GM12878 (cell line): Measurements from ENCODE around the gene STX1A. TPM values are rescaled to one million over a fixed set of nuclear protein-coding genes. Genes with fewer than 3 reads are reported as not detected.

Experiments
- ATF7 ChIP-seq: fragments of 450-650 bp; IDR thresholded peaks from 2 replicates; pipeline ENCODE4 v1.6.1; 2016; ENCODE audit warnings: low read depth, mild to moderate bottlenecking
- BRCA1 ChIP-seq: IDR thresholded peaks from 2 replicates; pipeline ENCODE4 v1.6.1; 2011; ENCODE audit warnings: low read depth, low read length, improper control_type of control experiment
- DPF2 ChIP-seq: fragments of 450-650 bp; IDR thresholded peaks from 2 replicates; pipeline ENCODE4 v1.6.1; 2017; ENCODE audit warnings: mild to moderate bottlenecking
- IKZF2 ChIP-seq, 2 experiments: fragments of 450-650 bp; IDR thresholded peaks; 2 replicates each; pipeline ENCODE4 v1.6.1; 2017; ENCODE audit warnings: mild to moderate bottlenecking in 2 of 2, moderate library complexity in 2 of 2
- JUNB ChIP-seq: IDR thresholded peaks from 2 replicates; pipeline ENCODE4 v1.6.1; 2016; ENCODE audit warnings: antibody characterized with exemption, mild to moderate bottlenecking
- NFYB ChIP-seq: IDR thresholded peaks from 2 replicates; pipeline ENCODE4 v1.6.1; 2011; ENCODE audit warnings: low read depth, mild to moderate bottlenecking, low read length, improper control_type of control experiment, moderate library complexity; ENCODE audit not compliant: insufficient read depth
- POLR2AphosphoS2 ChIP-seq: IDR thresholded peaks from 2 replicates; pipeline ENCODE4 v1.6.1; 2011; ENCODE audit warnings: low read depth, mild to moderate bottlenecking, low read length, improper control_type of control experiment, moderate library complexity
- RAD21 ChIP-seq: IDR thresholded peaks from 2 replicates; pipeline ENCODE4 v1.6.1; 2011; ENCODE audit warnings: mild to moderate bottlenecking, low read depth, low read length, moderate library complexity; ENCODE audit not compliant: insufficient read depth
- SIX5 ChIP-seq: IDR thresholded peaks from 2 replicates; pipeline ENCODE4 v1.6.1; 2011; ENCODE audit warnings: mild to moderate bottlenecking, low read depth, low read length, moderate library complexity; ENCODE audit not compliant: severe bottlenecking
- SPI1 ChIP-seq: IDR thresholded peaks from 2 replicates; pipeline ENCODE4 v1.6.1; 2011; ENCODE audit warnings: low read depth, mild to moderate bottlenecking, low read length, moderate library complexity, borderline replicate concordance; ENCODE audit not compliant: insufficient read depth
- SUPT20H ChIP-seq: IDR thresholded peaks from 2 replicates; pipeline ENCODE4 v1.6.1; 2011; ENCODE audit warnings: low read depth, mild to moderate bottlenecking, low read length, moderate library complexity, borderline replicate concordance; ENCODE audit not compliant: control insufficient read depth
- polyA plus RNA-seq, 11 experiments: library from polyadenylated mRNA; depleted of rRNA in 4 of 11; unstranded in 6 of 11; stranded (reverse) in 5 of 11; fragments of >200 nt; fragmentation: Nextera tagmentation in 4 of 11; fragmentation: Illumina TruSeq in 1 of 11; extraction: Ambion mirVana in 4 of 11; extraction: Trizol in 1 of 11; gene quantifications; 1 replicate in 1 of 11; 2 replicates in 10 of 11; pipeline versions ENCODE4 v1.2.1 to v1.2.3, GENCODE V29; 2011 to 2016; ENCODE audit warnings: inconsistent platforms in 2 of 11, missing spikeins in 2 of 11, low read depth in 1 of 11
- total RNA-seq, 4 experiments: library from RNA; depleted of rRNA in 3 of 4; stranded (reverse); fragments of >200 nt in 3 of 4; fragmentation: Illumina TruSeq in 1 of 4; extraction: Trizol in 1 of 4; gene quantifications; 2 replicates each; pipeline versions ENCODE4 v1.2.1 to v1.2.3, GENCODE V29; 2013 to 2021
- TF ChIP-seq, protein P1 (sequence below): fragments of 150-350 bp; IDR thresholded peaks from 2 replicates; pipeline ENCODE4 v1.6.1; 2016; ENCODE audit warnings: low read depth, low read length
- TF ChIP-seq, protein P2 (sequence below): fragments of 450-650 bp; IDR thresholded peaks from 2 replicates; pipeline ENCODE4 v1.6.1; 2018; ENCODE audit warnings: mild to moderate bottlenecking, low read depth, moderate library complexity; ENCODE audit not compliant: partially characterized antibody
- TF ChIP-seq, protein P3 (sequence below): IDR thresholded peaks from 2 replicates; pipeline ENCODE4 v1.6.1; 2012; ENCODE audit warnings: low read depth, low read length, improper control_type of control experiment
- TF ChIP-seq, protein P4 (sequence below): IDR thresholded peaks from 2 replicates; pipeline ENCODE4 v1.6.1; 2011; ENCODE audit warnings: borderline replicate concordance, low read depth, mild to moderate bottlenecking, moderate library complexity, low read length; ENCODE audit not compliant: insufficient read depth, poor library complexity, severe bottlenecking
- TF ChIP-seq, protein P5 (sequence below): fragments of 450-650 bp; IDR thresholded peaks from 2 replicates; pipeline ENCODE4 v1.6.1; 2017; ENCODE audit warnings: borderline replicate concordance
- TF ChIP-seq, protein P6 (sequence below): fragments of 150-350 bp; IDR thresholded peaks from 2 replicates; pipeline ENCODE4 v1.6.1; 2014; ENCODE audit warnings: mild to moderate bottlenecking, low read depth, low read length

The STX1A gene
- total and polyA plus RNA-seq, 10 of the 15 experiments (the other 5 are each of a cell fraction or from before 2014, with no cell fraction given) = 0.15 to 5.3 (median 2.5) TPM

DNA sequence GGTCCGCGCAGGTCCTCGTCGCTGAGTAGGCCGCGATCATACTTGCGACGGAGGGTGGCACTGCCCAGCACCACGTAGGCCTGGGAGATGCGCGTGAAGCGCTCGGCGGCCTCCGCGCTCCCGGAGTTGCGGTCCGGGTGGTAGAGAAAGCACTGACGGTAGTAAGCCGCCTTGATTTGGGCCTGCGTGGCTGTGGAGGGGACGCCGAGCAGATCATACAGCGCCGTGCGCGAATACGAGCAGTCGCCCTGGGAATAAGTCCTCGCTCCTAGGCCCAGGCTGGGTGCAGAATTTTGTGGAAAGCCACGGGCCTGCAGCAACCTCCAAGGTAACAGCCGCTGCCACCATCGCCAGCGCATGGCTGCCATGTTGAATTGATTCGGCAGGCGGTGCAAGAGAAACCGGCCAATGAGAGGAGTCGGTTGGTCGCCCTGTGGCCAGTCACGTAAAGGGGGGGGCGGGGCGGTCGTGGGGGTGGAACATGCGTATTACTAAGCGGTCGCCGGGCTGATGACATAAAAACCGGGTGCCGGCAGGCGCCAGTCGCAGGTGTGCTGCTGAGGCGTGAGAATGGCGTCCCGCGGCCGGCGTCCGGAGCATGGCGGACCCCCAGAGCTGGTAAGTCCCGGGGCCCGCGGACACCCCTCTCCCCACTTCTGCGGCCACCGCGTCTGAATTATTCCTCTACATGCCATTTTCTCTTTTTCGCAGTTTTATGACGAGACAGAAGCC lies 36.2 kb downstream of the STX1A start, which contains the start of the genes BUD23 and DNAJC30 (continued):
- TF ChIP-seq, protein P1, sequence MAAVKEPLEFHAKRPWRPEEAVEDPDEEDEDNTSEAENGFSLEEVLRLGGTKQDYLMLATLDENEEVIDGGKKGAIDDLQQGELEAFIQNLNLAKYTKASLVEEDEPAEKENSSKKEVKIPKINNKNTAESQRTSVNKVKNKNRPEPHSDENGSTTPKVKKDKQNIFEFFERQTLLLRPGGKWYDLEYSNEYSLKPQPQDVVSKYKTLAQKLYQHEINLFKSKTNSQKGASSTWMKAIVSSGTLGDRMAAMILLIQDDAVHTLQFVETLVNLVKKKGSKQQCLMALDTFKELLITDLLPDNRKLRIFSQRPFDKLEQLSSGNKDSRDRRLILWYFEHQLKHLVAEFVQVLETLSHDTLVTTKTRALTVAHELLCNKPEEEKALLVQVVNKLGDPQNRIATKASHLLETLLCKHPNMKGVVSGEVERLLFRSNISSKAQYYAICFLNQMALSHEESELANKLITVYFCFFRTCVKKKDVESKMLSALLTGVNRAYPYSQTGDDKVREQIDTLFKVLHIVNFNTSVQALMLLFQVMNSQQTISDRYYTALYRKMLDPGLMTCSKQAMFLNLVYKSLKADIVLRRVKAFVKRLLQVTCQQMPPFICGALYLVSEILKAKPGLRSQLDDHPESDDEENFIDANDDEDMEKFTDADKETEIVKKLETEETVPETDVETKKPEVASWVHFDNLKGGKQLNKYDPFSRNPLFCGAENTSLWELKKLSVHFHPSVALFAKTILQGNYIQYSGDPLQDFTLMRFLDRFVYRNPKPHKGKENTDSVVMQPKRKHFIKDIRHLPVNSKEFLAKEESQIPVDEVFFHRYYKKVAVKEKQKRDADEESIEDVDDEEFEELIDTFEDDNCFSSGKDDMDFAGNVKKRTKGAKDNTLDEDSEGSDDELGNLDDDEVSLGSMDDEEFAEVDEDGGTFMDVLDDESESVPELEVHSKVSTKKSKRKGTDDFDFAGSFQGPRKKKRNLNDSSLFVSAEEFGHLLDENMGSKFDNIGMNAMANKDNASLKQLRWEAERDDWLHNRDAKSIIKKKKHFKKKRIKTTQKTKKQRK = no peak
- no peak for TF ChIP-seq POLR2AphosphoS2
- peak; percentile 39 for TF ChIP-seq SIX5
- TF ChIP-seq, protein P2, sequence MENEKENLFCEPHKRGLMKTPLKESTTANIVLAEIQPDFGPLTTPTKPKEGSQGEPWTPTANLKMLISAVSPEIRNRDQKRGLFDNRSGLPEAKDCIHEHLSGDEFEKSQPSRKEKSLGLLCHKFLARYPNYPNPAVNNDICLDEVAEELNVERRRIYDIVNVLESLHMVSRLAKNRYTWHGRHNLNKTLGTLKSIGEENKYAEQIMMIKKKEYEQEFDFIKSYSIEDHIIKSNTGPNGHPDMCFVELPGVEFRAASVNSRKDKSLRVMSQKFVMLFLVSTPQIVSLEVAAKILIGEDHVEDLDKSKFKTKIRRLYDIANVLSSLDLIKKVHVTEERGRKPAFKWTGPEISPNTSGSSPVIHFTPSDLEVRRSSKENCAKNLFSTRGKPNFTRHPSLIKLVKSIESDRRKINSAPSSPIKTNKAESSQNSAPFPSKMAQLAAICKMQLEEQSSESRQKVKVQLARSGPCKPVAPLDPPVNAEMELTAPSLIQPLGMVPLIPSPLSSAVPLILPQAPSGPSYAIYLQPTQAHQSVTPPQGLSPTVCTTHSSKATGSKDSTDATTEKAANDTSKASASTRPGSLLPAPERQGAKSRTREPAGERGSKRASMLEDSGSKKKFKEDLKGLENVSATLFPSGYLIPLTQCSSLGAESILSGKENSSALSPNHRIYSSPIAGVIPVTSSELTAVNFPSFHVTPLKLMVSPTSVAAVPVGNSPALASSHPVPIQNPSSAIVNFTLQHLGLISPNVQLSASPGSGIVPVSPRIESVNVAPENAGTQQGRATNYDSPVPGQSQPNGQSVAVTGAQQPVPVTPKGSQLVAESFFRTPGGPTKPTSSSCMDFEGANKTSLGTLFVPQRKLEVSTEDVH = no peak
- TF ChIP-seq, protein P3, sequence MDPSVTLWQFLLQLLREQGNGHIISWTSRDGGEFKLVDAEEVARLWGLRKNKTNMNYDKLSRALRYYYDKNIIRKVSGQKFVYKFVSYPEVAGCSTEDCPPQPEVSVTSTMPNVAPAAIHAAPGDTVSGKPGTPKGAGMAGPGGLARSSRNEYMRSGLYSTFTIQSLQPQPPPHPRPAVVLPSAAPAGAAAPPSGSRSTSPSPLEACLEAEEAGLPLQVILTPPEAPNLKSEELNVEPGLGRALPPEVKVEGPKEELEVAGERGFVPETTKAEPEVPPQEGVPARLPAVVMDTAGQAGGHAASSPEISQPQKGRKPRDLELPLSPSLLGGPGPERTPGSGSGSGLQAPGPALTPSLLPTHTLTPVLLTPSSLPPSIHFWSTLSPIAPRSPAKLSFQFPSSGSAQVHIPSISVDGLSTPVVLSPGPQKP = no peak
- TF ChIP-seq IKZF2 (IDR thresholded peaks at IDR 0.05) = no peak
- TF ChIP-seq ATF7 = 0 out of 2 replicates have a peak, but pooled peaks have one; percentile 19
- no peak for TF ChIP-seq SUPT20H
- TF ChIP-seq, protein P4, sequence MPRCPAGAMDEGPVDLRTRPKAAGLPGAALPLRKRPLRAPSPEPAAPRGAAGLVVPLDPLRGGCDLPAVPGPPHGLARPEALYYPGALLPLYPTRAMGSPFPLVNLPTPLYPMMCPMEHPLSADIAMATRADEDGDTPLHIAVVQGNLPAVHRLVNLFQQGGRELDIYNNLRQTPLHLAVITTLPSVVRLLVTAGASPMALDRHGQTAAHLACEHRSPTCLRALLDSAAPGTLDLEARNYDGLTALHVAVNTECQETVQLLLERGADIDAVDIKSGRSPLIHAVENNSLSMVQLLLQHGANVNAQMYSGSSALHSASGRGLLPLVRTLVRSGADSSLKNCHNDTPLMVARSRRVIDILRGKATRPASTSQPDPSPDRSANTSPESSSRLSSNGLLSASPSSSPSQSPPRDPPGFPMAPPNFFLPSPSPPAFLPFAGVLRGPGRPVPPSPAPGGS = no peak
- no peak; the same call in 1 of the 2 replicates for TF ChIP-seq DPF2
- TF ChIP-seq, protein P5, sequence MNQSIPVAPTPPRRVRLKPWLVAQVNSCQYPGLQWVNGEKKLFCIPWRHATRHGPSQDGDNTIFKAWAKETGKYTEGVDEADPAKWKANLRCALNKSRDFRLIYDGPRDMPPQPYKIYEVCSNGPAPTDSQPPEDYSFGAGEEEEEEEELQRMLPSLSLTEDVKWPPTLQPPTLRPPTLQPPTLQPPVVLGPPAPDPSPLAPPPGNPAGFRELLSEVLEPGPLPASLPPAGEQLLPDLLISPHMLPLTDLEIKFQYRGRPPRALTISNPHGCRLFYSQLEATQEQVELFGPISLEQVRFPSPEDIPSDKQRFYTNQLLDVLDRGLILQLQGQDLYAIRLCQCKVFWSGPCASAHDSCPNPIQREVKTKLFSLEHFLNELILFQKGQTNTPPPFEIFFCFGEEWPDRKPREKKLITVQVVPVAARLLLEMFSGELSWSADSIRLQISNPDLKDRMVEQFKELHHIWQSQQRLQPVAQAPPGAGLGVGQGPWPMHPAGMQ = no peak
- TF ChIP-seq, protein P6, sequence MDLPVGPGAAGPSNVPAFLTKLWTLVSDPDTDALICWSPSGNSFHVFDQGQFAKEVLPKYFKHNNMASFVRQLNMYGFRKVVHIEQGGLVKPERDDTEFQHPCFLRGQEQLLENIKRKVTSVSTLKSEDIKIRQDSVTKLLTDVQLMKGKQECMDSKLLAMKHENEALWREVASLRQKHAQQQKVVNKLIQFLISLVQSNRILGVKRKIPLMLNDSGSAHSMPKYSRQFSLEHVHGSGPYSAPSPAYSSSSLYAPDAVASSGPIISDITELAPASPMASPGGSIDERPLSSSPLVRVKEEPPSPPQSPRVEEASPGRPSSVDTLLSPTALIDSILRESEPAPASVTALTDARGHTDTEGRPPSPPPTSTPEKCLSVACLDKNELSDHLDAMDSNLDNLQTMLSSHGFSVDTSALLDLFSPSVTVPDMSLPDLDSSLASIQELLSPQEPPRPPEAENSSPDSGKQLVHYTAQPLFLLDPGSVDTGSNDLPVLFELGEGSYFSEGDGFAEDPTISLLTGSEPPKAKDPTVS = no peak
- no peak for TF ChIP-seq JUNB
- no peak for TF ChIP-seq SPI1
- no peak for TF ChIP-seq RAD21
- TF ChIP-seq BRCA1 = no peak
- peak; percentile 93 for TF ChIP-seq NFYB
